Mucosa of descending colon (tissue), 3 donors: ENCODE data around the gene HDAC3. TPM values are rescaled to one million over a fixed set of nuclear protein-coding genes. Genes with fewer than 3 reads are reported as not detected.

Experiments
- ATAC-seq: fragments of 200-7000 bp; cut with Tn5 transposase; one replicate; pipeline ENCODE4 v1.9.1; 2020; ENCODE audit warnings: mild to moderate bottlenecking, moderate library complexity
- DNase-seq, 3 donors: peaks; one replicate each; pipeline ENCODE4 v3.0.0-alpha.2; 2020
- H3K36me3 ChIP-seq: fragments of 200-600 bp; one replicate; pipeline ENCODE4 v1.8.0; 2021; ENCODE audit warnings: low read depth, mild to moderate bottlenecking
- H3K4me1 ChIP-seq: fragments of 200-600 bp; one replicate; pipeline ENCODE4 v1.8.0; 2021; ENCODE audit warnings: low read depth, mild to moderate bottlenecking
- H3K4me3 ChIP-seq: fragments of 200-600 bp; one replicate; pipeline ENCODE4 v1.8.0; 2021; ENCODE audit warnings: mild to moderate bottlenecking
- H3K9me3 ChIP-seq: fragments of 200-600 bp; one replicate; pipeline ENCODE4 v1.8.0; 2021; ENCODE audit warnings: mild to moderate bottlenecking
- CTCF ChIP-seq: fragments of 200-600 bp; IDR thresholded peaks from one replicate; pipeline ENCODE4 v1.8.0; 2022; ENCODE audit warnings: antibody characterized with exemption, mild to moderate bottlenecking
- intact Hi-C, 2 donors: fragments of 100-400 bp; cut with DNase I in 1 of 2; cut with micrococcal nuclease in 1 of 2; formaldehyde crosslinking; loops; one replicate each; pipeline versions ENCODE4 v1.11.0 to v1.11.1; 2022; cut with DNase I, micrococcal nuclease
- total RNA-seq, 3 donors: library from RNA; stranded (reverse); fragmentation: NEBNext Ultra II Directional in 2 of 3; extraction: Animal tissue kit (Norgen Biotek cat#: 25700) in 2 of 3; gene quantifications; one replicate each; pipeline versions ENCODE4 v1.2.1 to v1.2.4, GENCODE V29; 2021 to 2023
- donor health status: DM: no; HTN: no; CAD: no; lungs with moderate emphysema.
- donor health status: DM: no; HTN: no; CAD: no.
- donor health status: DM: no; HTN: yes; CAD: no.

The HDAC3 gene
- total RNA-seq, 3 donors from 2014 or later: 45.1 to 47.0 (median 45.8) TPM

- Histone ChIP-seq H3K9me3 (no peaks in the 10 kb centered on the region), H3K36me3 (no peaks in the 10 kb centered on the region), H3K4me1 (no peaks in the 10 kb centered on the region), H3K4me3 (no peak overlapping the region)
- TF ChIP-seq CTCF: no peak
- DNase-seq: no peak
- no peak for ATAC-seq
- intact Hi-C loops: no loop called here
Measured at GRCh38 chr5:141623611-141624010, 13.0 kb downstream of the HDAC3 start.

- no peaks in the 10 kb centered on the region for H3K4me1 ChIP-seq
- no peaks in the 10 kb centered on the region for H3K9me3 ChIP-seq
- no peak for ATAC-seq
- TF ChIP-seq CTCF: no peak
- intact Hi-C loops: no loop called here
- no peak for DNase-seq
- H3K36me3 ChIP-seq: no peaks in the 10 kb centered on the region
- no peak overlapping the region for H3K4me3 ChIP-seq
Measured at GRCh38 chr5:141623186-141623585, 13.5 kb downstream of the HDAC3 start.

GRCh38 chr5:141618804-141619554 is 17.7 kb downstream of the HDAC3 start, which contains the start of gene DIAPH1:
TSS of gene DIAPH1 (minus strand) at chr5:141619000. CDS start at chr5:141618914, 86 bp downstream.
- TF ChIP-seq CTCF: peak; percentile 95
- DNase-seq (peak; percentile 98 to 99 (median 98)), ATAC-seq (peak; percentile 97)
- H3K4me1 ChIP-seq: peaks cover 3% of the 10 kb centered on the region
- H3K4me3 ChIP-seq: peak within 1 kb of the TSS; percentile 92
- intact Hi-C loops: loop anchor here in 1 of 2 donors (2.0 kb wide), 1 partner anchor 26 kb away; no protein-coding TSS in a partner anchor
- H3K9me3 ChIP-seq: no peaks in the 10 kb centered on the region
- no peaks in the 10 kb centered on the region for H3K36me3 ChIP-seq

- Histone ChIP-seq H3K36me3 (no peaks in the 10 kb centered on the region), H3K9me3 (no peaks in the 10 kb centered on the region), H3K4me3 (peak overlapping the region; percentile 92), H3K4me1 (peaks cover 3% of the 10 kb centered on the region)
- no peak for TF ChIP-seq CTCF
- DNase-seq (peak; percentile 68 to 76 (median 75)), ATAC-seq (peak; percentile 53)
- intact Hi-C loops: loop anchor here in 1 of 2 donors (2.0 kb wide), 1 partner anchor 25 kb away; no protein-coding TSS in a partner anchor
Measured at GRCh38 chr5:141618030-141618803, 18.4 kb downstream of the HDAC3 start.

GRCh38 chr5:141617682-141618029 is 19.0 kb downstream of the HDAC3 start:
- no peak for TF ChIP-seq CTCF
- intact Hi-C loops: loop anchor here in 1 of 2 donors (2.0 kb wide), 1 partner anchor 25 kb away; no protein-coding TSS in a partner anchor
- H3K4me3 ChIP-seq: no peak overlapping the region
- peaks cover 3% of the 10 kb centered on the region for H3K4me1 ChIP-seq
- DNase-seq (no peak), ATAC-seq (no peak)
- no peaks in the 10 kb centered on the region for H3K36me3 ChIP-seq
- H3K9me3 ChIP-seq: no peaks in the 10 kb centered on the region
